ENCODE data around the gene SPEM2. TPM values are rescaled to one million over a fixed set of nuclear protein-coding genes. Genes with fewer than 3 reads are reported as not detected.
A peak's percentile ranks its signal among the peaks of the same experiment; 100 is the strongest.

The SPEM2 gene
- total and polyA plus RNA-seq, 2 of the 4 experiments (the other 2 are of a cell fraction): not detected

DNA sequence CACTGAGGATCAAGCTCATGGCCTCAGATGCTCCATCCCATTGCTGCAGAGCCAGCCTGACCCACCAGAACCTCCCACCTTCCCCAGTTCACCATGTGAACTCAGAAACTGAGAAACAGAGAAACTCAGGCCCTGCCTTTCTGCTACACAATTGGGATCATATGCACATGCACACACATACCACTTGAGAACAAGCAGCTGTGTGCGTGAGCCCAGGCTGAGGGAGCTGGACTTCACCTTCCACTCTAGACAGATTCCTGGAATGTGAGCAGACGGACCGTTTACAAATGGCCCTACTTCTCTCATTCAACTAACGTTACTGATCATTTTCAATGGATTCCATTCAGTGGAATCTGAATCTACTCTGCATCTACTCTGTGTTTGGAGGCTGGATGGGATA, 1.7 kb upstream of the SPEM2 start:
- H3K79me1 ChIP-seq (ENCODE audit: low read depth in 1 of 2, low read length in 2 of 2): no peaks in the 10 kb centered on the region
- 0 out of 2 replicates have a peak, but pooled peaks cover 3% of the 10 kb centered on the region for H3K9me1 ChIP-seq (ENCODE audit: insufficient read depth, low read length)
- H2AK9ac ChIP-seq (replicated peaks; ENCODE audit: low read depth, low read length, poor library complexity): no peak overlapping the region
- intact Hi-C loops (cut with micrococcal nuclease) (no loop called here), dilution Hi-C loops (cut with HindIII; ENCODE audit: low sequenced_read_pairs, unreplicated experiment) (no loop called here), in situ Hi-C loops (cut with MboI; ENCODE audit: low sequenced_read_pairs) (no loop called here)
- H3K27me3 ChIP-seq (ENCODE audit: control insufficient read depth, insufficient read depth, low read length): 0 out of 2 replicates have a peak, but pooled peaks cover 2% of the 10 kb centered on the region
- peaks cover under 1% of the 10 kb centered on the region; the same call in 1 of the 2 replicates for H3K36me3 ChIP-seq (ENCODE audit: control insufficient read depth, insufficient read depth, low read length)
- DNase-seq (peak; percentile 18), ATAC-seq (ENCODE audit: low read depth) (peak; percentile 56)
- H3K4me3 ChIP-seq (ENCODE audit: insufficient read depth, low read depth, low read length): no peak overlapping the region
- H3K4me1 ChIP-seq (ENCODE audit: control insufficient read depth, insufficient read depth, low read length): no peaks in the 10 kb centered on the region
- H3K14ac ChIP-seq (replicated peaks; ENCODE audit: low read depth, low read length): no peak overlapping the region
- CTCF ChIA-PET: no interaction called here
- no TSS peak for BruUV-seq (replicated peaks)
- POLR2A ChIA-PET (ENCODE audit: unreplicated experiment): no interaction called here
- no peaks in the 10 kb centered on the region for H3K9me3 ChIP-seq (ENCODE audit: control insufficient read depth, insufficient read depth, low read length)
- no peak overlapping the region for H3K56ac ChIP-seq (ENCODE audit: extremely low read depth, insufficient read depth, low read length)
- no peak overlapping the region for H2BK5ac ChIP-seq (ENCODE audit: low read depth, low read length, poor library complexity, severe bottlenecking)
- no peak overlapping the region for H3K18ac ChIP-seq (ENCODE audit: low read depth, low read length)
- WGBS, 2 experiments (ENCODE audit: extremely low coverage in 2 of 2, insufficient read length in 1 of 2): no CpG with 5 or more reads among the region's 4 CpGs
- no peak overlapping the region for H4K5ac ChIP-seq (ENCODE audit: low read depth, low read length)
- no peak overlapping the region for H2BK15ac ChIP-seq (ENCODE audit: low read depth, low read length)
- H2AK5ac ChIP-seq (ENCODE audit: low read depth, low read length): no peak overlapping the region
- H3K23ac ChIP-seq (ENCODE audit: low read depth, low read length): no peak overlapping the region
- TF ChIP-seq NFE2L2 (IDR thresholded peaks at IDR 0.05; ENCODE audit: low read depth, low read length) (no peak), MAZ (IDR thresholded peaks at IDR 0.05; ENCODE audit: borderline replicate concordance, low read depth, low read length) (no peak), RFX5 (IDR thresholded peaks at IDR 0.05; ENCODE audit: low read depth, low read length) (no peak), MXI1 (IDR thresholded peaks at IDR 0.05; ENCODE audit: borderline replicate concordance, low read depth, low read length) (no peak), FOS (IDR thresholded peaks at IDR 0.05; ENCODE audit: low read depth, low read length) (no peak), POLR2A (IDR thresholded peaks at IDR 0.05; ENCODE audit: low read depth, low read length) (no peak), RCOR1 (IDR thresholded peaks at IDR 0.05; ENCODE audit: insufficient replicate concordance, low read length) (no peak), MAFK (IDR thresholded peaks at IDR 0.05; ENCODE audit: low read depth, low read length) (no peak)
- TF ChIP-seq, protein P1, sequence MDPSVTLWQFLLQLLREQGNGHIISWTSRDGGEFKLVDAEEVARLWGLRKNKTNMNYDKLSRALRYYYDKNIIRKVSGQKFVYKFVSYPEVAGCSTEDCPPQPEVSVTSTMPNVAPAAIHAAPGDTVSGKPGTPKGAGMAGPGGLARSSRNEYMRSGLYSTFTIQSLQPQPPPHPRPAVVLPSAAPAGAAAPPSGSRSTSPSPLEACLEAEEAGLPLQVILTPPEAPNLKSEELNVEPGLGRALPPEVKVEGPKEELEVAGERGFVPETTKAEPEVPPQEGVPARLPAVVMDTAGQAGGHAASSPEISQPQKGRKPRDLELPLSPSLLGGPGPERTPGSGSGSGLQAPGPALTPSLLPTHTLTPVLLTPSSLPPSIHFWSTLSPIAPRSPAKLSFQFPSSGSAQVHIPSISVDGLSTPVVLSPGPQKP (IDR thresholded peaks at IDR 0.05; ENCODE audit: borderline replicate concordance, low read depth, low read length): no peak
- TF ChIP-seq, protein P2, sequence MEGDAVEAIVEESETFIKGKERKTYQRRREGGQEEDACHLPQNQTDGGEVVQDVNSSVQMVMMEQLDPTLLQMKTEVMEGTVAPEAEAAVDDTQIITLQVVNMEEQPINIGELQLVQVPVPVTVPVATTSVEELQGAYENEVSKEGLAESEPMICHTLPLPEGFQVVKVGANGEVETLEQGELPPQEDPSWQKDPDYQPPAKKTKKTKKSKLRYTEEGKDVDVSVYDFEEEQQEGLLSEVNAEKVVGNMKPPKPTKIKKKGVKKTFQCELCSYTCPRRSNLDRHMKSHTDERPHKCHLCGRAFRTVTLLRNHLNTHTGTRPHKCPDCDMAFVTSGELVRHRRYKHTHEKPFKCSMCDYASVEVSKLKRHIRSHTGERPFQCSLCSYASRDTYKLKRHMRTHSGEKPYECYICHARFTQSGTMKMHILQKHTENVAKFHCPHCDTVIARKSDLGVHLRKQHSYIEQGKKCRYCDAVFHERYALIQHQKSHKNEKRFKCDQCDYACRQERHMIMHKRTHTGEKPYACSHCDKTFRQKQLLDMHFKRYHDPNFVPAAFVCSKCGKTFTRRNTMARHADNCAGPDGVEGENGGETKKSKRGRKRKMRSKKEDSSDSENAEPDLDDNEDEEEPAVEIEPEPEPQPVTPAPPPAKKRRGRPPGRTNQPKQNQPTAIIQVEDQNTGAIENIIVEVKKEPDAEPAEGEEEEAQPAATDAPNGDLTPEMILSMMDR (conservative IDR thresholded peaks at IDR 0.05; ENCODE audit: low read depth, low read length): no peak
- no peak overlapping the region for H3K4ac ChIP-seq (ENCODE audit: low read depth, low read length)
- no peak overlapping the region for H2AFZ ChIP-seq (replicated peaks; ENCODE audit: low read length, poor library complexity)
- H4K20me1 ChIP-seq (ENCODE audit: insufficient read depth, low read length): no peaks in the 10 kb centered on the region
- no peak overlapping the region for H3K27ac ChIP-seq (ENCODE audit: insufficient read depth, low read length)
- H3K4me2 ChIP-seq (ENCODE audit: low read depth, low read length): no peak overlapping the region
- no peak overlapping the region for H4K91ac ChIP-seq (ENCODE audit: insufficient read depth, low read depth, low read length)
- H2BK120ac ChIP-seq (ENCODE audit: low read depth, low read length): no peak overlapping the region
- no peak overlapping the region for H4K8ac ChIP-seq (ENCODE audit: low read depth in 2 of 2, low read length in 2 of 2)
- no peak overlapping the region for H2BK20ac ChIP-seq (ENCODE audit: low read depth, low read length)
- no peak overlapping the region for H3K9ac ChIP-seq (ENCODE audit: low read depth, low read length)
